Body of pancreas (tissue), 4 donors: Measurements from ENCODE around the gene BPIFB2. TPM values are rescaled to one million over a fixed set of nuclear protein-coding genes. Genes with fewer than 3 reads are reported as not detected.

ENCODE experiments used
- ATAC-seq: fragments of 150-250 bp; one replicate; pipeline ENCODE4 v1.9.1; 2016
- DNase-seq, 4 donors: peaks; one replicate each; pipeline ENCODE4 v3.0.0-alpha.2; 2019
- H3K27ac ChIP-seq, 4 donors: fragments of 200-600 bp; sonication (generic); 1 replicate in 3 of 4; 2 replicates in 1 of 4; pipeline versions ENCODE4 v1.5.1 to v1.6.1; 2016 to 2019; ENCODE audit warnings: mild to moderate bottlenecking in 1 of 4, mixed read lengths in 1 of 4, moderate library complexity in 1 of 4
- H3K27me3 ChIP-seq, 2 donors: fragments of 200-600 bp; sonication (generic); one replicate each; pipeline ENCODE4 v1.6.0; 2016; ENCODE audit warnings: mild to moderate bottlenecking in 1 of 2
- H3K36me3 ChIP-seq, 2 donors: fragments of 200-600 bp; sonication (generic); replicated peaks in 1 of 2; 2 replicates each; pipeline ENCODE4 v1.5.1; 2016; ENCODE audit warnings: low read depth in 2 of 2; ENCODE audit not compliant: insufficient read depth in 1 of 2
- H3K4me1 ChIP-seq: fragments of 200-600 bp; sonication (generic); one replicate; pipeline ENCODE4 v1.6.0; 2016
- H3K4me3 ChIP-seq, 2 donors: fragments of 200-600 bp; sonication (generic); 1 replicate in 1 of 2; 2 replicates in 1 of 2; pipeline ENCODE4 v1.5.1; 2016 to 2019
- H3K9me3 ChIP-seq, 3 donors: fragments of 200-600 bp; sonication (generic); 1 replicate in 2 of 3; 2 replicates in 1 of 3; pipeline ENCODE4 v1.5.1; 2016
- POLR2A ChIP-seq, 3 donors: fragments of 450-650 bp; IDR thresholded peaks; one replicate each; pipeline ENCODE4 v1.6.1; 2016; ENCODE audit warnings: antibody characterized with exemption in 3 of 3, mild to moderate bottlenecking in 2 of 3
- whole genome bisulfite sequencing, 2 donors: methylation state at CpG; one replicate each; pipeline ENCODE4 v1.1.5; 2017; 5-methylcytosine and 5-hydroxymethylcytosine counted together
- intact Hi-C: fragments of 100-400 bp; cut with DNase I; formaldehyde crosslinking; loops from one replicate; pipeline ENCODE4 v1.15.1; 2023
- total RNA-seq, 2 donors: library from RNA; depleted of rRNA; stranded (reverse); fragments of >200 nt; gene quantifications; one replicate each; pipeline ENCODE4 v1.1.0, GENCODE V29; 2016
- TF ChIP-seq, protein P1 (sequence below), 7 experiments: fragments of 450-650 bp in 4 of 7; fragments of 200-600 bp in 3 of 7; sonication (generic) in 3 of 7; IDR thresholded peaks; one replicate each; pipeline ENCODE4 v1.5.1; 2016 to 2019; ENCODE audit warnings: antibody characterized with exemption in 7 of 7

Gene BPIFB2
- total RNA-seq, 2 donors from 2014 or later: not detected

DNA sequence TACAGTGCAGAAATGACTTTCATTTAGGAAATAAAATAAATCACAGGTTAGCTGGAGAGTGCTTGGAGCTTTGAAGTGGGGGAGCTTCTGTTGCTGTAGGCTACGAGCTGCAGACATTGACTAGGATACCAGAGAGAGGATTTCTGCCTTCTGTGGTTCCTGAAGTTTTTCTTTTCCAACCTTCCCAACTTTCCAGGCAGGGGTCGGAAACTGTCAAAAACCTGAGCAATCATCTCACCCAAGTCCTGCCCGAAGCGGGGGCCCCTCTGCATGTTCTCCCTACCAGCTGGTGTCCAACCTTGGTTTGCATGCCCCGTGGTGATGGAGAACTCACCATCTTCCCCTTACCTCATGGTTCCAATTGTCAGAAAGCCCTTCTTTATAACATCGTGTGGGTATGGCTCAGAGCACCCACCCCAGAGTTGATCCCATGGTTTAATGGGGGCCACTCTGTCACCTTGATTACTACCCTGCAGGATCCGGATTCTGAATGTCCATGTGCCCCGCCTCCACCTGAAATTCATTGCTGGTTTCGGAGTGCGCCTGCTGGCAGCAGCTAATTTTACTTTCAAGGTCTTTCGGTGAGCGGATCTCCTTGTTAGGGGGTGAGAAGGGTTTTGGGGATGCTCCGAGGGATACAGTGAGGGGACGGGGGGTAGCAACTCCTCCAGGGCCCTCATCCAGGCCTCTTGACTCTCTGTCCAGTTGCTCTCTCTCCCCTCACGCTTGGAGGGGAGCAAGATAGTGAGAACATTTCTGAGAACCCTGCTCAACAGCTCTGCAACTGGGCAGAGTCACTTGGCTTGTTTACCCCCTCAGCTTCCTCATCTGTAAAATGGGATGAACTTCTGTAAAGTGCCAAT is 5.1 kb downstream of the BPIFB2 start:
- H3K4me3 ChIP-seq: no peak overlapping the region
- H3K27ac ChIP-seq: no peak overlapping the region
- no peaks in the 10 kb centered on the region for H3K36me3 ChIP-seq
- 62 to 63% methylated on average over 15 of the region's 15 CpGs for WGBS, 2 donors
- no peaks in the 10 kb centered on the region for H3K9me3 ChIP-seq
- TF ChIP-seq, protein P1, sequence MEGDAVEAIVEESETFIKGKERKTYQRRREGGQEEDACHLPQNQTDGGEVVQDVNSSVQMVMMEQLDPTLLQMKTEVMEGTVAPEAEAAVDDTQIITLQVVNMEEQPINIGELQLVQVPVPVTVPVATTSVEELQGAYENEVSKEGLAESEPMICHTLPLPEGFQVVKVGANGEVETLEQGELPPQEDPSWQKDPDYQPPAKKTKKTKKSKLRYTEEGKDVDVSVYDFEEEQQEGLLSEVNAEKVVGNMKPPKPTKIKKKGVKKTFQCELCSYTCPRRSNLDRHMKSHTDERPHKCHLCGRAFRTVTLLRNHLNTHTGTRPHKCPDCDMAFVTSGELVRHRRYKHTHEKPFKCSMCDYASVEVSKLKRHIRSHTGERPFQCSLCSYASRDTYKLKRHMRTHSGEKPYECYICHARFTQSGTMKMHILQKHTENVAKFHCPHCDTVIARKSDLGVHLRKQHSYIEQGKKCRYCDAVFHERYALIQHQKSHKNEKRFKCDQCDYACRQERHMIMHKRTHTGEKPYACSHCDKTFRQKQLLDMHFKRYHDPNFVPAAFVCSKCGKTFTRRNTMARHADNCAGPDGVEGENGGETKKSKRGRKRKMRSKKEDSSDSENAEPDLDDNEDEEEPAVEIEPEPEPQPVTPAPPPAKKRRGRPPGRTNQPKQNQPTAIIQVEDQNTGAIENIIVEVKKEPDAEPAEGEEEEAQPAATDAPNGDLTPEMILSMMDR (IDR thresholded peaks at IDR 0.05): no peak
- TF ChIP-seq POLR2A (IDR thresholded peaks at IDR 0.05): no peak
- no peak for ATAC-seq
- no peak for DNase-seq
- H3K4me1 ChIP-seq: no peaks in the 10 kb centered on the region
- intact Hi-C loops: no loop called here
- no peaks in the 10 kb centered on the region for H3K27me3 ChIP-seq

DNA sequence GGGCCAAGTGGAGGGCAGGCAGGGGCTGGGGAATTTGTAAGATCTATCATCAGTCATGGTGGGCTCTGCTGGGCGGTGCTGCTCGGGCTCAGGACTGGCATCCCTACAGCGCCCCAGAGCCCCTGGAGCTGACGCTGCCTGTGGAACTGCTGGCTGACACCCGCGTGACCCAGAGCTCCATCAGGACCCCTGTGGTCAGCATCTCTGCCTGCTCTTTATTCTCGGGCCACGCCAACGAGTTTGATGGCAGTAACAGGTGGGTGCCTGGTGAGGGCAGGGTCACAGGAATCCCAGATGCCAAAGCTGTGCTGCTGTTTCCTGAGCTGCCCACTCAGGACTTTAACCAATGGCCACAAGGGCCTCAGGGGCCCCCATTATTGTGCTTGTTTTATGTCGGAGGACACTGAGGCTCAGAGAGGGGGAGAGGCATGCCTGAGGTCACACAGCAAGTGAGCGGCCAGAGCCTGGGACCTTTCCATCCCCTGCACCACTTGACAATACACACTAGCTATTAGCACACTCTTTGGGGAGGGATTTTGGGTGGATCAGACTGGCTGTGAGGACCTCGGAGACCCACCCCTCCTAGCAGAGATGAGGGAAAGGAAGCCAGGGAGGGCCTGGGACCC is 6.3 kb downstream of the BPIFB2 start:
- Histone ChIP-seq H3K4me1 (no peaks in the 10 kb centered on the region), H3K36me3 (no peaks in the 10 kb centered on the region), H3K9me3 (no peaks in the 10 kb centered on the region), H3K27me3 (no peaks in the 10 kb centered on the region), H3K27ac (no peak overlapping the region), H3K4me3 (no peak overlapping the region)
- 58 to 60% methylated on average over 1 to 10 of the region's 12 CpGs for WGBS, 2 donors
- no peak for TF ChIP-seq POLR2A (IDR thresholded peaks at IDR 0.05)
- TF ChIP-seq, protein P1 (IDR thresholded peaks at IDR 0.05): no peak
- intact Hi-C loops: no loop called here
- ATAC-seq (no peak), DNase-seq (no peak)

DNA sequence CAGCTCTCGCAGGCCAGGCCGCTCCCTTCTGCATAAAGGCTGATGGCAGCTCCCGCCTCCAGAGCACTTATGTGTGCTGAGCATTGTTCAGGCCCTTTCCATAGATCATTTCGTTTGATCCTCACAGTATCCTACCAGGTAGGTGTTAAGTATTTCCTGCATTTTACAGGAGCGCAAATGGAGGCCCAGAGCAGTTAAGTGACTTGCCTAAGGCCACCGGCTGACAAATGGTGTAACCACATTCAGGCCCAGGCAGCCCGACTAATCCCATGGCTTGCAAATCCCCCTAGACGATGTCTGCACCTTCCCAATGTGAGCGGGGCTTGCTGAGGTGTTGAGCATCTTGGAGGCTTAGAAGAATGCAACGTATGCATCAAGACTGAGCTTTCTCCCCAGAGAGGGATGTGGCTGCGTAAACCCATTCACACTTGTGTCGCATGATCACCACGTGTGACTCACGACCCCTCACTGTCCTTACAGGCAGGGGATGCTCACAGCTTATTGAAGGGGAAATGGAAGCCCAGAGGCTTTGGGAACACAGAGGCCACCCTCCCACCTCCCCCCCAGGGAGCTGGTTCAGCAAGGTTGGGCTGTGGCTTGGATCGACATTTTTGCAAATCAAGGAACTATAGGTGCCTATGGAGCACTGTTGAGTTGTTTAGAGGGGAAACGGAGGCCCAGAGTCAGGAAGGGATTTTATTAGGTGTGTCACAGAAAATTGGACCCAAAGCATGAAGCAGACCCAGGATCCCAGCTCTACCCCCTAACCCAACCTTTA is 7.0 kb downstream of the BPIFB2 start:
- H3K4me1 ChIP-seq: no peaks in the 10 kb centered on the region
- no peaks in the 10 kb centered on the region for H3K36me3 ChIP-seq
- no peak overlapping the region for H3K27ac ChIP-seq
- H3K4me3 ChIP-seq: no peak overlapping the region
- ATAC-seq (no peak), DNase-seq (no peak)
- no peaks in the 10 kb centered on the region for H3K9me3 ChIP-seq
- H3K27me3 ChIP-seq: no peaks in the 10 kb centered on the region
- no peak for TF ChIP-seq POLR2A (IDR thresholded peaks at IDR 0.05)
- TF ChIP-seq, protein P1 (IDR thresholded peaks at IDR 0.05): no peak
- intact Hi-C loops: no loop called here
- WGBS, 2 donors: 38 to 41% methylated on average over 15 to 16 of the region's 16 CpGs

DNA sequence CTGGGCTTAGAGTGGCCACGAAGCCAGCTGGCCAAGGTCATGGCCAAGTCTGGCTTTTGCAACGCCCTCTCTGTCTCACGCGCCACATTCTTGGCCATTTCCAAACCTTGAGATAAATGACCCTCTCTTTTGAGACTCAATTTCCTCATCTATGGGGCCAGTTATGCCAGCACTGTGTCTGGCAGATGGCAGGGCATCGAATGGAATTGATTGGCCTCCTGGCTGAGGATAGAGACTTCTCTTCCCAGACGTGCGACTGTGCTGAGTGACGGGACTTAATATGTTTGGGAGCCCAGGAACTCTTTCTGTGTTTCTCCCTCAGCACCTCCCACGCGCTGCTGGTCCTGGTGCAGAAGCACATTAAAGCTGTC is 7.6 kb downstream of the BPIFB2 start:
- Histone ChIP-seq H3K27me3 (no peaks in the 10 kb centered on the region), H3K4me1 (no peaks in the 10 kb centered on the region), H3K9me3 (no peaks in the 10 kb centered on the region), H3K27ac (no peak overlapping the region), H3K4me3 (no peak overlapping the region), H3K36me3 (no peaks in the 10 kb centered on the region)
- 47 to 53% methylated on average over 10 of the region's 10 CpGs for WGBS, 2 donors
- intact Hi-C loops: no loop called here
- ATAC-seq: no peak
- no peak for DNase-seq
- TF ChIP-seq POLR2A (IDR thresholded peaks at IDR 0.05): no peak
- TF ChIP-seq, protein P1 (IDR thresholded peaks at IDR 0.05): no peak
